GM19324 (cell line): ENCODE measurements around the gene CREG1.
"Not testable (repeated sequence)": the region's sequence is repeated elsewhere in the genome, so short reads cannot be mapped to it uniquely, and the experiment has no call there.

Source experiments
- ATAC-seq: cut with Tn5 transposase; IDR thresholded peaks from one replicate; pipeline ENCODE4 v1.9.1; 2021; ENCODE audit warnings: mild to moderate bottlenecking, moderate library complexity; ENCODE audit not compliant: unreplicated experiment, low FRiP score

The CREG1 gene

DNA sequence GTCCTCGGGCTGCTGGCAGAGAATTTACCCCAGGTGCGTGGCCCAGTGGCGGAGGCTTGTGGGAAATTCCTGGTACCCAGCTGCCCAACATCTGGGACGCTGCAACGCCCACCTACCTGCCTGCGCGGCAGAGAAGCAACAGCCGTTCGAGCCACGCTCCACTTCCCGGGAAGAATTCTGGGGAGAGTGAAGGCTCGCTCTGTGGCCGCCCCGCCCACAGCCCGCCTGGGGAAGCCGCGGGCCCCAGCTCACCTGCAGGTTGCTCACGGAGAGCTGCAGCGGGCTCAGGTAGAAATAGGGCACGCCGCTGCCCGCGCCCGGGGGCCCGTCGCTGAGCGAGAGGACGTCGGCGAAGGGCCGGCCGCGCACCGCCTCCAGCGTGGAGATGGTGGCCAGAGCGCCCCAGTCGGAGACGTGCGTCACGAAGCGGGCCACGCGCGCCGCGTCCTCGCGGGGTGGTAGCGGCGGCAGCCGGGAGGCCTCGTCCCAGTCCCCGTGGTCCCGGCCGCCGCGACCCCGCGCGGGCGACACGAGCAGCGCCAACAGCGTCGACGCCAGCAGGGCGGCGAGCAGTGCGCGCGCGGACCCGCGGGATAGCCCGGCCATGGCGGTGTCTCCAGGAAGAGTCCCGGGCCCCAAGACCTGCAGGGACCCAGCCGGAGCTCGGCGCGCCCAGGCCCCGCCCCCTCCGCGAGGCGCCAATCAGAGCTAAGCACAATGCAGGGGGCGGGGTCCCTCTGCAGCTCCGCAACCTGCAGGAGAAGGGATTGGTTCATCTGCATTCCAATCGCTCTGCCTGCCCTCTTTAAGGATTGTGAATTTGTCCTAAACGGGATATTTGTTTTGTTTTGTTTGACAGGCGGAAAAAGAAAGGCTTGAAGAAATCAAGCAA lies at the start of gene CREG1:
Gene CREG1, minus strand, starts transcription at position 627 of the 892 bp plus-strand sequence.
- ATAC-seq: peak; percentile 97

DNA sequence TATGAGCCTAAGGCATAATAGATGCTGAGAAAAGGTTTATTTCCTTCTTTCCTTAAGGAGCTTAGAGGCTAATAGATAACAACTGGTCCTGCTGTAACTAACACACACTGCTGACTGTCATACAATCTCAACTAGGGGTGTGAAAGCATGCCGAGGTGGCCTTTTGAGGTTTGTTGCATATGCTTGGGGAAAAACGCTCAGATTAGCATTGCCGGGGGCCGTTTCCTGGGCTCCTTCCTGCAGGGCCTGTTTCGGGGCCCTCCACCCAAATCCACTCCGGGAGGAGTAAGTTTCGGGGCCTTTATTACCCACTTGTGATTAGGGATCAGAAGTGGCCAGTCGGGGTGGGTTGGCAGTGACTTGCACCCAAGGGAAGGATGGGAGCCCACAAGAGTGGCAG lies 49.3 kb upstream of the CREG1 start:
- no peak for ATAC-seq

DNA sequence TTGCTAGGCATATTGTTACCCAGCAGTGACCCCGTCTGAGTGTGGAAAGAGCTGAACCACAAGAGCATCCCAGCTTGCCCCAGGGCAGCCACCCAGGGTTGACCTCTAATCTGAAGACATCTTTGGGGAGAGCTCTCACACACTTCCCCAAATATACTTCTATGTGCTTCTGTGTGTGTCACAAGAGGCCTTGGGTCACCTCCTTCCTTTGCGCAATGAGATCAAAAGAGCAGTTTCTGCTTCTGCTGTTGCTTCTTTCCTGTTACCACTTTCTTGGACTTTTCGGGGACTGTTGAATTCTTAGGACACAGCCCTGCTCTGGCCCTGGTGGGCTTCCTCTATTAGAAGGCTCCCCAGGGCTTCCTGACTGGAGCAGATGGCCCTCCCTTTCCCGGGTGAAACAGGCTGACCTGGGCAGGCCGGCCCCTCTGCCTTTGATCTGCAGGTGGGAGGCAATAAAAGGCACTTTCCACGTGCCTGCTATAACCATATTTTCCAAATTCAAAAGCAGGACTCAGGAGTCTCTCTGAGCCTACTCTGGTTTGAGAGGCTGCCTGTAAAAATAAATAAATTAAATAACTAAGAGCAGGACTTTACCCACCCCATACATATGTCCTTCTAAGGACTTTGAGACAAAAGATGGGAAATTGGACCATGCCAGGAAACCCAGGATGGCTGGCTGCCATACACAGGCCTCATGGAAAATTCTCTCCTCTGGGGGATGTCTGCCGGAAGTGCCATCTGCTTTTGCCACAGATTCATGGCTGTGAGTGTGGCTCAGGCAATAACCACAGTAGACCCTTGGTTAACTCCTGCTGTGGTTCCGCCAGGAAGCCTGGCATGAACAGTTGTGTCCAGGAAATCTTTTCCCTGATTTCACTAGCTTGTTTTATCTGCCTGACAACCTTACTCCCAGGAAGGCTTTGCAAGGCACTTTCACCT lies 48.2 kb upstream of the CREG1 start:
- ATAC-seq: no peak

DNA sequence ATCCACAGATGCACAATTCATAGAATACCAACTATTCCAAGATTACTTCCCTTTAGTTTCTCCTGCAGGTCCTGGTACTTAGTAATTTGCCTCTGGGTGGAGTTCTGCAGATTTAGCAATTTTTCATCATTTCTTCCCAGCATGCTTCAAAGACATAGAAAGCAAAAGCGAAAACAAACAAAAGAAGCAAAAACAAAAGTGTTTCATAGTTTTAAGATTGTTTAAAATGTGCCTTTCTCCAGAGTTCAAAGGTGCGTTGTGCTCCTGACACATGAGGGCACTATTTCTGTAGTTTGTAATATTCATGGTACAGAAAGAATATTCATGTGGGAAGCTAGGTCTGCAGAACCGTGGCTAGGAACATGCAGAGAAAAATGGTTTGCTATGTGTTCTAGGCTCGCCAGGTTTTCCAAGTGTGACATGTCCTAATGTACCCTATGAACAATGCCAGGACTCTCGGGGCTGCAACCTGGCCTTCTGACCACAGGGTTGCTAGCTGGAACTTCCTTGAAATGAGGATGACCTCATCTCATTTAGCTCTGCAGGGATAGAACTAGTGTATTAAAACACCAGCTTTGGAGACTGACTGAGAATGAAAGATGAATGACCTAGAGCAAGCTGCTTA lies 46.5 kb upstream of the CREG1 start:
- ATAC-seq: peak; percentile 59

DNA sequence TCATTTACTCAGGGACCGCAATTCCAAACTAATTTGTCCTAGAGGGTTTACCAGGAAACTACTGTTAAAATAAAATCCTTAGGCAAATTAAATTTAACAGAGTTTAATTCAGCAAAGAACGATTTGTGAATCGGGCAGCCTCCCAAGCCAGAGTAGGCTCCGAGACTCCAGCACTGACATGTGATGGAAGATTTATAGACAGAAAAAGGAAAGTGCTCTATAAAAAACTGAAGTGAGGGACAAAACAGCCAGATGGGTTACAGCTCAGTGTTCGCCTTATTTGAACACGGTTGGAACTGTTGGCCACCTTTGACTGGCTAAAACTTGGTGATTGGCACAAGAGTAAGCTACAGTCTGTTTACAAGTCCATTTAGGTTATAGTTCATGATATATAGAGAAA lies 41.3 kb upstream of the CREG1 start:
- ATAC-seq: no peak

DNA sequence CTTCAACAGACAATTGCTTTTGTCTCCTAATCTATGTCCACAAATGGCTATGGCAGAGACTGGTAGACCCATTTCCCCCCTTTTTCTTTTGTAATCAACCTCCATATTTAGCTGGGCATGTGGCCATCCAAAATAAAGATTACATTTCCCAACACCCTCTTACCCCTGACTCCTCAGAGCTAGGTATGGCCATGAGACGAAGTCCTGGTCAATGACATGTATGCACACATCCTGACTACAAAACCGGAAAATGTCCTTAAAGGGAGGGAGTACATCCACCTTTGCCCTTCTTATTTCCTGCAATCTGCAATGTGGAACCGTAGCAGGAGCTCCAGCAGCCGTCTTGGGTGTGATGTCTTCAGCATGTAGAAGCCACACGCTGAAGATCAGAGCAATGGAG lies 40.3 kb upstream of the CREG1 start:
- no peak for ATAC-seq

DNA sequence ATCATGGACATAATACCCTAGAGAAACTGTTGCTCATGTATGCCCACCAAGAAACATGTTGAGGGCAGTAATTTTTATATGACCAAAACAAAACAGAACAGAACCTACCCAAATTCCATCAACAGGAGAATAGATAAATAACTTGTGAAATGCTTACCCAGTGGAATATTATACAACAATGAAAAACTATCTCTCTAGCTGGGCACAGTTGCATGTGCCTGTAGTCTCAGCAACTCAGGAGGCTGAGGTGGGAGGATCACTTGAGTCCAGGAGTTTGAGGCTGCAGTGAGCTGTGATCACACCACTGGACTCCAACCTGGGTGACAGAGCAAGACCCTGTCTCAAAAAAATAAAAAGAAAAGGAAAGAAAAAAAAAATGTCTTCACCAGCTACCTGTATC lies 38.9 kb upstream of the CREG1 start:
- no peak for ATAC-seq

DNA sequence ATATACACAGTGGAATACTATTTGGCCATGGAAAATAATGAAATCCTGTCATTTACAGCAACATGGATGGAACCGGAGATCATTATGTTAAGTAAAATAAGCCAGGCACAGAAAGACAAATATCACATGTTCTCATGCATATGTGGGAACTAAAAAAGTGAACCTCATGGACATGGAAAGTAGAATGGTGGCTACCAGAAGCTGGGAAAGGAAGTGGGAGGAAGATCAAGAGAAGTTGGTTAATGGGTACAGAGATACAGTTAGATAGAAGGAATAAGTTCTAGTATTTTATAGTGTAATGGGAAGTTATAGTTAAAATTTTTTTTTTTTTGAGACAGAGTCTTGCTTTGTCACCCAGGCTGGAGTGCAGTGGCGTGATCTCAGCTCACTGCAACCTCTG lies 34.8 kb upstream of the CREG1 start:
- ATAC-seq: no peak

DNA sequence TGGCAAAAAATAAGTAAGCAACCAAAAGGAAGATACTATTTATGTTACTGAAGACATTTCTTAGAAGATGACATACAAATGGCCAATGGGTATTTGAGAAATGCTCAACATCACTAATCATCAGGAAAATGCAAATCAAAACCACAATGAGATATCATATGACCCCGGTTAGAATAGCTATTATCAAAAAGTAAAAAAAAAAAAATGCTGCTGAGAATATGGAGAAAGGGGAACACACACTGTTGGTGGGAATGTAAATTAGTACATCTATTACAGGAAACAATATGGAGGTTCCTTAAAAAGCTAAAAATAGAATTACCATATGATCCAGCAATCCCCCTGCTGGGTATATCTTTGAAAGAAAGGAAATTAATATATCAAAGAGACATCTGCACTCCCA lies 34.3 kb upstream of the CREG1 start:
- ATAC-seq: no peak

DNA sequence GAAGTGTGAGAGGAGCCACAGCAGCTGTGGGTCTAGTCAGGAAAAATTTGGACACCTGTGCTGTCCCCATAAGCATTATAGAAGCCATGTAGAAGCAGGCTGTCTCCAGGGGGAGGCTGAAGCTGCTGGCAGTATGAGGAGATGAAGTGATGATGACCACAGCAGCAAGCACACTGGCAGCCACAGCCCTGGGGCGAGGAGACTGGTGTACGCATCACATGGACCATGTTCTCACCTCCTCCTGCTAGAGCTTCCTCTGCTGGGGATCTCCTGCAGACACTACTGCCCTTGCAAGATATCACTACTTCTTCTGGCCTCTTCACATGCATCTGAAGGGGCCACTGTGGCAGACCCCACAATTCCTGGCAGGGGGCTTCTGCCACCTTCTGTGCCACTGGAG lies 33.8 kb upstream of the CREG1 start:
- ATAC-seq: no peak

DNA sequence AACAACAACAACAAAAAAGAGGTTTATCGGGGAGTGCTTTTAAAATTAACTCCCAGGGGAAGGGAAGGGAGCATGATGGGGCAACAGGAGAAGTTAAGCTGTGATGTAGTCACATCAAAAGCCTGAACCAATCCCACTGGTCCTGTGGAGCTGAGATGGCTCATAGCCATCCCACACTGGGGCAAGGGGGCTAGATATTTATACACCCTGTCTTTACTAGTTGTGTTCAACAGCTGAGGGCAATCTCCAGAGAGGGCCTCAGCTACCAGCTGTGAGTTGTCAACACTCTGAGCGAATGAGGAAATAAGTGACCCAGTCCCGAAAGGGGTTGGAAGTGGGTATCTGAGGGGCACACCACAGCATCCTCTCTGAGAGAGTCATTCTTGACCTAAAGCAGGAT lies 31.0 kb upstream of the CREG1 start:
- ATAC-seq: no peak

DNA sequence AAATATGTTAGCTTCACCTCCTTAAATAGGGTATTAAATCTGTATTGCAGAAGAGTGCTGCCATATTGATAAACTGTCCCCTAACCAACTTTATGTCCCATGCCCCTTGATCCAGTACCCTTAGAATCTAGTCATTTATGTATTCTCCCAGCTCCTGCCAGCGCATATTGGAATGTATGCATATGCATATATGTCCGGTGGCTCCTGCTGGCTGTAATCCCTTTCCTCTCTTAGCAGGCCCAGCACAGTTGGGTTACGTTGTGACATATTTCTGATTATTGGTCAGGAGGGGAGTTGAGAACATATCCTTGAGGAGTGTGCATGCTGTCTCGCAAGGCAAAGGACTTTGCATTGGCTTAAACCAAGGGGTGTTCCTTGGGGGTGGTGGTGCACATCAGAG lies 29.2 kb upstream of the CREG1 start:
- ATAC-seq: no peak

DNA sequence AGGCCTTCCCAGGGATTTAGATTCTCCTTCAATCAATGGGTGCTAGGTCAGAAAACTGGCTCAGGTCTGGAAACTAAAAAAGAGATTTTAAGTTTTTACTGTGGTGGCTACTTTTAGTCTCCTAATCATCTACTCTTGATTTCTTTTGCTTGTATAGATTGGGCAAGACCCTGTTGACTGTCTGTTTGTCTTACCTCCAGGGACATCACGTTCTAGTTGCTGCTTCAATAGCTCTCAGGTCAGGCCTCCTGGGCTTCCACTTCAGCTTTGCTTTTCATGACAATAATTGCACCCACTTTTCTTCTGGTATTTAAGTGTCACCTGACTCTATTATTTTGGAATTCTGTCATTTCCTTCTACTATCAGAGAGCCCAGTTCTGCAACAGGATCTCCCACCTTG lies 28.5 kb upstream of the CREG1 start:
- no peak for ATAC-seq

DNA sequence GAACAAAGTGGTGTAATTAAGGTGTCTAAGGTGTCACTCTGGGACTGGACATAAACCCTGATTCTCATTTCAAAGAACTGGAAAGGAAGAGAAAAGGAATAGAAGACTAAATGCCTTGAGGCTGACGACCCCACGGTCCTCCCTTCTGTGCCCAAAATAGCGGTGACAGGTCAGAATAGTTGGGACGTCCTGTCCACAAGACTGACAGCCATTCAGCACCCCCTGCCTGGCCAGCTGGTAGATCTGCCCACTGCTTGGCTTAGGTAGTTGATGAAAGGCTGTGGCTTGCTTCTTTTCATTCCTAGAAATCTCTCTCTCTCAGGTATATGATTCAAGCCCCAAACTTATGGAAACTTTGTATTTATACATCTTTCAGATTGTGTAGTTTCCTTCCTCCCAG lies 26.4 kb upstream of the CREG1 start:
- ATAC-seq: no peak

DNA sequence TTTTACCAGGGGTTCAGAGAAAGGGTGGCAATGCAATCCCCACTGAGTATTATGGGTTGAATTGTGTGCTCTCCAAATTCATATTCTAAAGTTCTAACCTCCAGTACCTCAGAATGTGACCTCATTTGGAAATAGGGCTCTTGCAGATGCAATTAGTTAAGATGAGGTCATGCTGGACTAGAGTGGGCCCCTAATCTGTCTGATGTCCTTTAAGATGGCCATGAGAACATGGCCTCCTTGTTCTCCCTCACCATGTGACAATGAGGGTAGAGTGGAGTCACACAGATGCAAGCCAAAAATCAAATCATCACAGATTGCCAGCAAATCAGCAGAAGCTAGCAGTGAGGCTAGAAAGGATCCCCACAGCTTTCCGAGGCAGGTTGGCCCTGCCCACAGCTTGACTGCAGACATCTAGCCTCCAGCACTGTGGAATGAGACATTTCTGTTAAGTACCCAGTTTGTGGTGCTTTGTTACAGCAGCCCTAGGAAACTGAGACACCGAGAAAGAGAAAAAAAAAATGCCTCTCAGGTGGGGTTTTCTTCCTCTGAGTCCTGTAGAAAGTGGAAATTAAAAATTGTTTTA lies 25.5 kb upstream of the CREG1 start:
- no peak for ATAC-seq

DNA sequence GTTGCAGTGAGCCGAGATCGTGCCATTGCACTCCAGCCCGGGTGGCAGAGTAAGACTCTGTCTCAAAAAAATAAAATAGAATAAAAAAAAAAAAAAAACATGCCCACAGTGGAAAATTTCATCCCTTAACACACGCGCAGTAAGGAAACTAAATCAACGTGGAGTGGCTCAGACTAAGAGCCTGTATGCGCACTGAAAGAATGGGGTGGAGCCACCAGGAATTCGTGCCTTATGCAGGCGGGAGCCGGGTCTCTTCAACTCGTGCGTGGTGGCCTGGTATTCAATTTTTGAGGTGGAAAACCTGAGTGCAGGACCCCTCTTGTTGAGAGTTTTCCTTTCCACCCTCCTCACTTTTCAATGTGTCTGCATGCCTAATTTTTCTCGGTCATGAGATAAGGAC lies 22.1 kb upstream of the CREG1 start:
- no peak for ATAC-seq

DNA sequence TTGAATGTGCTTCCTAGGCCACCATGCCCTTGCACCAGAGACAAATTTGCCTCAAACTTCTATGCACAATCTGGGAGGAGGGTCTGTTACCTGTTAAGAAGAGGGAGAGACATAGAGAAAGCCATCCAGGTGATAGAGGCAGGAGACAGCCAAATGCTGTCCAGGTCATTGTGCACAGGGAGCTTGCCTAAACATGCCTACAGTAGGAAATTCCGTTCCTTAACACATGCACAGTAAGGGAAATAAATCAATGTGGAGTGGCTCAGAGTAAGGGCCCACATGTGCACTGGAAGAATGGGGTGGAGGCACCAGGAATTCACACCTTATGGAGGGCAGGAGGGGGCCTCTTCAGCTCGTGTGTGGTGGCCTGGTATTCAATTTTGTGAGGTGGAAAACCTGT lies 19.5 kb upstream of the CREG1 start:
- no peak for ATAC-seq

DNA sequence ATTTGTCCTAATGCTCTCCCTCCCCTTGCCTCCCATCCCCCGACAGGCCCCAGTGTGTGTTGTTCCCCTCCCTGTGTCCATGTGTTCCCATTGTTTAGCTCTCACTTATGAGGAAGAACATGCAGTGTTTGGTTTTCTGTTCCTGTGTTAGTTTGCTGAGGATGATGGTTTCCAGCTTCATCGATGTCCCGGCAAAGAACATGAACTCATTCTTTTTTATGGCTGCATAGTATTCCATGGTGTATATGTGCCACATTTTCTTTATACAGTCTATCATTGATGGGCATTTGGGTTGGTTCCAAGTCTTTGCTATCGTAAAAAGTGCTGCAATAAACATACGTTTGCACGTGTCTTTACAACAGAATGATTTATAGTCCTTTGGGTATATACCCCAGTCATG lies 17.1 kb upstream of the CREG1 start:
- not testable (repeated sequence) for ATAC-seq

DNA sequence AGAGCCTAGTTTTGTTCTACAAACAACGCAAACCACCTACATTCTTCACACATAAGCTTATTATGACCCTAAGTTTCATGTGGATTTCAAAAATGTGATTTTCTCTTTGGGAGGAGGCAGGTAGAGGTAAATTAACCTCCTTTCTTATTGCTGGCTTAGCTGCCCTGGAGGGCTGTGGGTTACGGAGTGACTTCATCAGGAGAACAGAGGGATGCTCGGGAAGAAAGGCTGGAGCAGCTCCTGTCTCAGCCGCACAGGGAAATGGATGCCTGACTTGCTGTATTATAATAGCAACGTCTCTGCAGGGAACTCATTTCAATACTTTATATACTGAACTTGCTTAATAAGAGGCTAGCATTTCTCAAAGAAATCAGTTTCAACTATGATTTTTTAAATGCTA lies 14.1 kb upstream of the CREG1 start:
- ATAC-seq: no peak

DNA sequence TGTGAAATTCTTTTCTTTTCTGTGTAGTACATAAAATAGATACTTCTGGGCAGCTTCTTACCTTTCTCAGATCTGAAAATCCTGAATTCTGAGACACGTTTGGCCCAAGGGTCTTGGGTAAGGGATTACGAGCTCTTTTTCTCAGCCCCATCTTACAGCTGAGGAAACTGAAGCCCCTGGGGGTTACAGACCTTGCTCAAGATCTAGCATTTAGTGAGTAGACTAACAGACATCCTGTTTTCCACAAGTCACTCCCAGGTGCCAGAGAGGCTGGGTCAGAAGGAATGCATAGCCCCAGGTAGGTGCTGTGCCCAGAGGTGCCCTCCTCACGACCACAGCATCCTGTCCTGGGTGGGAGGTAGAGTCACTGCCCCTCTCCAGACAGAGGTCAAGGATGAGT lies 13.2 kb upstream of the CREG1 start:
- ATAC-seq: no peak

DNA sequence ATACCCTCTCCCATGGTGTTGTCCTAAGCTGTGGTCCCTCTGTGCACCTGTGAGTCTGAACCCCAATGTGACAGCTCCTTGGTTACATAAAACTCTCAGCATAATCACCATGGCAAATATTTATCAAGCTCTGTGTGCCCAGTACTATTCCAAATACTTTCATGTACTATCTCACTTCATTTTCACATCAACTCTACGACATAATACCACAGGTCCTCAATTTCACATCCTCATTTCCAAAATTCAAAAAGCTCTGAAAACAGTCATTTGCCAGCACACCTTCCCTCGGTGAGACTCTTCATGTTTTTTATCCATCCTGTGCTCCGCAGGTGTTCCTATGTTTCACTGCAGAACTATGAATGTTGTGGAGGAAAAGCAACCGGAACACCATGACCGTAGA lies 12.4 kb upstream of the CREG1 start:
- no peak for ATAC-seq
